Progenitor cell of endocrine pancreas (in vitro differentiated cells): Measurements from ENCODE around the gene MAF. TPM values are rescaled to one million over a fixed set of nuclear protein-coding genes. Genes with fewer than 3 reads are reported as not detected.
A peak's percentile ranks its signal among the peaks of the same experiment; 100 is the strongest.

ENCODE experiments used
- DNase-seq: peaks from one replicate; pipeline ENCODE4 v3.0.0; 2021; ENCODE audit warnings: low spot score; ENCODE audit not compliant: unreplicated experiment
- H3K27ac Mint-ChIP-seq: 2 replicates; pipeline ENCODE4 v1.8.0; 2021; ENCODE audit warnings: mild to moderate bottlenecking, moderate library complexity, mixed read lengths
- H3K27me3 Mint-ChIP-seq: 2 replicates; pipeline ENCODE4 v1.8.0; 2021; ENCODE audit warnings: mixed read lengths
- H3K36me3 Mint-ChIP-seq: 2 replicates; pipeline ENCODE4 v1.8.0; 2022; ENCODE audit warnings: mixed read lengths; ENCODE audit not compliant: insufficient read depth
- H3K4me1 Mint-ChIP-seq: 2 replicates; pipeline ENCODE4 v1.8.0; 2021; ENCODE audit warnings: low read depth, mixed read lengths
- H3K4me3 Mint-ChIP-seq: 2 replicates; pipeline ENCODE4 v1.8.0; 2021; ENCODE audit warnings: low read depth, mild to moderate bottlenecking, moderate library complexity, mixed read lengths
- H3K9me3 Mint-ChIP-seq: 2 replicates; pipeline ENCODE4 v1.8.0; 2021; ENCODE audit warnings: low read depth, mixed read lengths
- CTCF ChIP-seq: fragments of 200-600 bp; sonication (generic); IDR thresholded peaks from one replicate; pipeline ENCODE4 v1.5.0; 2021; ENCODE audit warnings: antibody characterized with exemption, mild to moderate bottlenecking; ENCODE audit not compliant: unreplicated experiment
- total RNA-seq: library from RNA; stranded (reverse); gene quantifications from 2 replicates; pipeline ENCODE4 v1.2.1, GENCODE V29; 2021

MAF gene
- total RNA-seq, 1 donor from 2014 or later: 17.3 TPM

DNA sequence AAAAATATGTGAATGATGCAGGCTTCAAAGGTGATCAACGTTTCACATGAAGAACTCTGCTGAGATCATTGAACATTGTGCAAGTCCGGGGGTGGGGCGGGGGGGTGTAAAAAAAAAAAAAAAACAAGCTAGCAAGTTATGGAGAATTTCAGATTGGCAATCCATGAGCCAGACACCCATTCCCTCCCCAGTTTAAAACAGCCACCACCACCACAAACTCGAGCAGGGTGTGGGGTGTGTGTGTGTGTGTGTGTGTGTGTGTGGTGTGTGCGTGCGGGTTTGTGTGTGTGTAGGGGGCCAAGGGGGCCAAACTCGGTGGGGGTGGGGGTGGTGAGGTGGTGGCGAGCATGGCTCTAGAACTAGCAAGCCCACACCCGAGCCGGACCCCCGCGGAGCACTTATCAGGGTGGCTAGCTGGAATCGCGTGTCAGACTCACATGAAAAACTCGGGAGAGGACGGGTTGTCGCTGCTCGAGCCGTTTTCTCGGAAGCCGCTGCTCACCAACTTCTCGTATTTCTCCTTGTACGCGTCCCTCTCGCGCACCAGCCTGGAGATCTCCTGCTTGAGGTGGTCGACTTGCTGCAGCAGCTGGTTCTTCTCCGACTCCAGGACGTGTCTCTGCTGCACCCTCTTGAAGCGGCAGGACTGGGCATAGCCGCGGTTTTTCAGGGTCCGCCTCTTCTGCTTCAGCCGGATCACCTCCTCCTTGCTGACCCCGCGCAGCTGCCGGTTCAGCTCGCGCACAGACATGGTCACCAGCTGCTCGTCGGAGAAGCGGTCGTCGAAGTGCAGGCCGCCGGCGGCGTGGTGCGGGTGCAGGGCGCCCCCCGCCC, 2.0 kb downstream of the MAF start:
- DNase-seq: peak; percentile 51
- Mint-ChIP-seq H3K9me3 (no peaks in the 10 kb centered on the region), H3K4me1 (peaks cover 44% of the 10 kb centered on the region), H3K36me3 (peaks cover 3% of the 10 kb centered on the region), H3K27me3 (no peaks in the 10 kb centered on the region), H3K4me3 (peak overlapping the region; percentile 88), H3K27ac (peak overlapping the region; percentile 92)
- TF ChIP-seq CTCF: peak; percentile 50

DNA sequence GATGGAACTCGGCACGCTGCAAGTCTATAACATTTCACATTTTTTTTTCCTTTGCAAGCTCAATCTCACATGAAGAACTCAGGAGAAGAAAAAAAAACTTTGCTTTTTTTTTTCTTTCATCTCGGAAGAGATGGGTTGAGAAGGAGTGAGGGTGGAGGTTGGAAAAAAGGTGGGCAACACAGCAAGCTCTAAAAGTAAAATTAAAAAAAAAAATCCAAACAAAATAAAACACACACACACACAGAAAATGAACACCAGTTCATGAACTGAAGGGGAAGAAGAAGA, 2.5 kb downstream of the MAF start:
- H3K9me3 Mint-ChIP-seq: no peaks in the 10 kb centered on the region
- peak overlapping the region; percentile 92 for H3K27ac Mint-ChIP-seq
- H3K4me1 Mint-ChIP-seq: peaks cover 49% of the 10 kb centered on the region
- no peaks in the 10 kb centered on the region for H3K27me3 Mint-ChIP-seq
- no peak for TF ChIP-seq CTCF
- peaks cover 3% of the 10 kb centered on the region for H3K36me3 Mint-ChIP-seq
- H3K4me3 Mint-ChIP-seq: peak overlapping the region; percentile 88
- no peak for DNase-seq

- H3K4me3 Mint-ChIP-seq: peak overlapping the region; percentile 88
- peaks cover 3% of the 10 kb centered on the region for H3K36me3 Mint-ChIP-seq
- peaks cover 49% of the 10 kb centered on the region for H3K4me1 Mint-ChIP-seq
- no peaks in the 10 kb centered on the region for H3K27me3 Mint-ChIP-seq
- no peak for DNase-seq
- no peaks in the 10 kb centered on the region for H3K9me3 Mint-ChIP-seq
- no peak for TF ChIP-seq CTCF
- no peak overlapping the region for H3K27ac Mint-ChIP-seq
Measured at GRCh38 chr16:79597277-79598062, 3.1 kb downstream of the MAF start.

- Mint-ChIP-seq H3K9me3 (no peaks in the 10 kb centered on the region), H3K27ac (no peak overlapping the region), H3K27me3 (peaks cover 10% of the 10 kb centered on the region), H3K36me3 (peaks cover 3% of the 10 kb centered on the region), H3K4me3 (peak overlapping the region; percentile 23), H3K4me1 (peaks cover 45% of the 10 kb centered on the region)
- no peak for TF ChIP-seq CTCF
- DNase-seq: no peak
Measured at GRCh38 chr16:79595931-79596450, 4.5 kb downstream of the MAF start.

- Mint-ChIP-seq H3K9me3 (no peaks in the 10 kb centered on the region), H3K4me1 (peaks cover 45% of the 10 kb centered on the region), H3K27me3 (peaks cover 17% of the 10 kb centered on the region), H3K27ac (no peak overlapping the region), H3K36me3 (peaks cover 3% of the 10 kb centered on the region), H3K4me3 (no peak overlapping the region)
- TF ChIP-seq CTCF: no peak
- DNase-seq: no peak
Measured at GRCh38 chr16:79595231-79595641, 5.3 kb downstream of the MAF start.
